RPMI8226 (cell line): Measurements from ENCODE around the gene TRIM7.
"Not testable (repeated sequence)": the region's sequence is repeated elsewhere in the genome, so short reads cannot be mapped to it uniquely, and the experiment has no call there.

Experiments used
- DNase-seq: peaks from one replicate; pipeline ENCODE4 v3.0.0-alpha.2; 2015

The TRIM7 gene

DNA sequence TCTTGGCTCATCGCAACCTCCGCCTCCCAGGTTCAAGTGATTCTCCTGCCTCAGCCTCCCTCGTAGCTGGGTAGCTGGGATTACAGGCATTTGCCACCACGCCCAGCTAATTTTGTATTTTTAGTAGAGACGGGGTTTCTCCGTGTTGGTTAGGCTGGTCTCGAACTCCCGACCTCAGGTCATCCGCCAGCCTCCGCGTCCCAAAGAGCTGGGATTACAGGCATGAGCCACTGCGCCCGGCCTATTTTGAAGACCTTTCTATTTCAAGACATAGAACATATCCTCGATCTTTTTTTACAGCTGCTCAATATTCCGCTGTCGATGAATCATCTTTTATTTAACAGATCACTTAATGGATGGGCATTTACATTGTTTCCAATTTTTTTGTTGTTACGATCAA, 5.7 kb upstream of the TRIM7 start:
- DNase-seq, result not testable (repeated sequence)

DNA sequence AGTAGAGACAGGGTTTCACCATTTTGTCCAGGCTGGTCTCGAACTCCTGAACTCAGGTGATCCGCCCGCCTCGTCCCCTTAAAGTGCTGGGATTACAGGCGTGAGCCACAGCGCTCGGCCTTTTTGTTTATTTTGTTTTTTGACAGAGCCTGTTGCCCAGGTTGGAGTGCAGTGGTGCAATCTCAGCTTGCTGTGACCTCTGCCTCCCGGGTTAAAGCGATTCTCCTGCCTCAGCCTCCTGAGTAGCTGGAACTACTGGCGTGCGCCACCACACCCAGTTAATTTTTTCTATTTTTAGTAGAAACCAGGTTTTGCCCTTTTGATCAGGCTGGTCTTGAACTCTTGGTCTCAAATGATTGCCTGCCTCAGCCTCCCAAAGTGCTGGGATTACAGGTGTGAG, 5.2 kb upstream of the TRIM7 start:
- not testable (repeated sequence) for DNase-seq

DNA sequence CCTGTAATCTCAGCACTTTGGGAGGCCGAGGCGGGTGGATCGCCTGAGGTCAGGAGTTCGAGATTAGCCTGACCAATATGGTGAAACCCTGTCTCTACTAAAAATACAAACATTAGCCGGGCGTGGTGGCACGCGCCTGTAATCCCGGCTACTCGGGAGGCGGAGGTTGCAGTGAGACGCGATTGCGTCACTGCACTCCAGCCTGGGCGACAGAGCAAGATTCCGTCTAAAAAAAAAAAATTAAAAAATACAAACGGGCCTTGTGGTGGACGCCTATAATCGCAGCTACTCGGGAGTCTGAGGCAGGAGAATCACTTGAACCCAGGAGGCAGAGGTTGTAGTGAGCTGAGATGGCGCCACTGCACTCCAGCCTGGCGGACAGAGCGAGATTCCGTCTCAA, 4.0 kb upstream of the TRIM7 start:
- DNase-seq, result not testable (repeated sequence)

DNA sequence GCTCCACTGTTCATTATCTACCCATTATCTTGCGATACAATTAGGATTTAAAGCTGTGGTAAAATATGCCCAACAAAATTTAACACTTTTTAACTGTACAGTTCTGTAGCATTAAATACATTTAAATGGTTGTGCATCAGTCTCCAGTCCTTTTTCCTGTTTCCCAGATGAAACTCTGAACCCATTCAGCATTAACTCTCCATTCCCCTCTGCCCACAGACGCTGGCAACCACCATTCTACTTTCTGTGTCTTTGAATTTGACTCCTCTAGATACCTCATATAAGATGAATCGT, 2.9 kb upstream of the TRIM7 start:
- no peak for DNase-seq

DNA sequence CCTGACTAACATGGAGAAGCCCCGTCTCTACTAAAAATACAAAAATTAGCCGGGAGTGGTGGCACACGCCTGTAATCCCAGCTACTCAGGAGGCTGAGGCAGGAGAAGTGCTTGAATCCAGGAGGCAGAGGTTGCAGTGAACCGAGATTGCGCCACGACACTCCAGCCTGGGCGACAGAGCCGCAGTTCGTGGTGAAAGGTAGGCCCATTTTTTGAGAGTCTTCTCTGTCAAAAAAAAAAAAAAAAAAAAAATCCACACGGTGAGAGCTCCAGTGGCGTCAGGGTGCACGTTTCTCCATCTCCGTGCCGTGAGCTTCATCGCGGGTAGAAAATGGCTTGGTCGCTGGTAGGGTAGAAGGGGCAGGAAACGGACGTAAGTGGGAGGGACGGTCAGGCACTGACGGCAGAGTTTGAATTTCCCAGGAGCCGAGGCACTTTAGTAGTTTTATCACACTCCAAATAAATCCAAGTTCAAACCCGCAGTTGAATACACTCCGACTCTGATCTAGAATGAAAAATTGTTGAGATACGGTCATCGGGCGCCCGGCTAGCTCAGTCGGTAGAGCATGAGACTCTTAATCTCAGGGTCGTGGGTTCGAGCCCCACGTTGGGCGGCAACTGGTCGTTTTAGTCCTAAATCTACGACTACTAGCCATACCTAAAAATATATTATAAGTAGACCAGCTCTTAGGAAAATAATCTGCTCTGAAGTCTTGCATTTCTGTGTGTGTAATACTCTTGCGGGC, 2.4 kb upstream of the TRIM7 start:
- peak; percentile 91 for DNase-seq

DNA sequence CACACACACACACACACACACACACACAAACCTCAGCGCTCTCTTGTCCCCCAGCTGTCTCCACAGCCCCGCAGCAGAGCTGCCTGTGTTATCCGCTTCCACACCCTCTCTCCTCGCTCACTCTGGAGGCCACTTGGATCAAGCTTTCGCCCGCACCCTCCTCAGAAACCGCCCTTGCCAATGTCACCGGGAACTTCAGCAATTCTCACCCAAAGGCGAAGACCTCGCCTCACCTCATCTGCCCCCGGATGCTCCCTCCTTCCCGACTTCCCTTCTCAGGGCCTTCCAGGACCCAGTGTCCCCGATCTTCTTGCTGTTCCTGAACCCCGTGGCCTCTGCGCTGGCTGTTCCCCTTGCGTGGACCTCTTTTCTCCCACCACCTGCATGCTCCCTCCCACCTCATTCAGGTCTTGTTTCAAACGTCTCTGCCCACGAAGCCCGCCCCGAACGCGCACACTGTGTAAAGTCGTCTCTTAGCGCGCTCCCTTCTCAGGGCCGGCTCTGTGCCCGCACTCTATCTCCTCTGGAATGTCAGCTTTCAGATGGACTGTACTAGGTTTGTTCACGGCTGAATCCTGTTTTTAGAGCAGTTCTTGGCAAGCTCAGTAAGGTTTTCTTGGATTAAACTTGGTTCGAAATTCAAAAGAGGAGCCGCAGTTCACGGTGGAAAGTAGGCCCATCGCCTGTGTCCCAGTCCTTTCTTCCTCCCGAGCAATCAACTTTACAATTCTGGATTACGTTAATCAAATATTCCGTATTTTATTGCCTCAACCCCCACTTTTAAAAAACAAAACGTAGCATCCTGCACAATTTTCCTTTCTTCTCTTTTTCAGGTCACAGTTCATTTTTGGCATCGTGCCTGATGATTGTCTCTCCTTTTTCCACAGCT, 1.0 kb upstream of the TRIM7 start:
- no peak for DNase-seq

DNA sequence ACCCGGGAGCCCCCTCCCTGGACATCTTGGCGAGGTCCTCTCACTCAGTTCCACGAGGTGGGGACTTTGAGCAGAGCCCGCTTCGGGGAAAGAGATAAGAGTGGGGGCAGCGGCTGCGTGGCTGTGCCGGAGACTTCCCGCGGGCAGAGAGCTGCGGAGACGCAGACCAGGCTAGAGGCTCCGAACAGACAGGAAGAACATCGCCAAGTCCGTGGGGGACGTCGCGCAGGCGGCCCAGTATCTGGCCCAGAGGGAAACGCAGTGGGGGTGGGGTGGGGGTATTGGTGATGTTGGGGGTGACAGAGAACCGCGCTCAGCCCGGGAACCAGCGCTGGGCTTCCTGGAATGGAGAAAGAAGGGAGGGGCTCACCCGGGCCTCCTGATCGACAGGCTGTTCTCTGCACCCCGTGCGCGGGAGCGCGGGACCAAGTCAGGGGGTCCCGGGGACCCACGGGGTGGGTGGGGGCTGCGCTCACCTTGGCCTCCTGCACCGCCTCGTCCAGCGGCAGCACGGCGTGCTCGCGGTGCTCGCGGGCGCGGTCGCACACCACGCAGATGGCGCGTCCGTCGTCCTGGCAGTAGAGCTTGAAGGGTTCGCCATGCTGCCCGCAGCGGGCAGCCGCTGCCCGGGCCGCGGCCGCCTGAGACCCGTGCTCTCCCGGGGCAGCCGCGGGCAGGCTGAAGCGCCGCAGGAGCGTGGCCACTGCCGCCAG, 727 bp downstream of the TRIM7 start:
- DNase-seq, result no peak

DNA sequence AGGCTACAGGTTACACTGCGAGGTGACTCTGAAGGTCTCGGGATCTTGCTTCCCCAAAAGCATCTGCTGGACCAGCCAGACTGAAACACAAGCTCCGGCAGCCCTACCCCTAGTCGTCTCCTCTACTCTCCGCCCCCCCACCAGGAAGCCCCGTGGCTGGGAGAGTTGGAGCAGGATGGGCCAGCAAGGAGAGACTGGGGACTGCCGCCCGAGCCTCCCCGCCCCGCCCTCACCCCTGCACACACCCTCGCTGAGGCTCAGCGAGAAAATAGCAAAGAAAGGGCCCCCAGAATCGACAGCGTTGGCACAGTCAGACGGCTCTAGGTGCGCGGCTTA, 1.3 kb downstream of the TRIM7 start:
- DNase-seq, result no peak

DNA sequence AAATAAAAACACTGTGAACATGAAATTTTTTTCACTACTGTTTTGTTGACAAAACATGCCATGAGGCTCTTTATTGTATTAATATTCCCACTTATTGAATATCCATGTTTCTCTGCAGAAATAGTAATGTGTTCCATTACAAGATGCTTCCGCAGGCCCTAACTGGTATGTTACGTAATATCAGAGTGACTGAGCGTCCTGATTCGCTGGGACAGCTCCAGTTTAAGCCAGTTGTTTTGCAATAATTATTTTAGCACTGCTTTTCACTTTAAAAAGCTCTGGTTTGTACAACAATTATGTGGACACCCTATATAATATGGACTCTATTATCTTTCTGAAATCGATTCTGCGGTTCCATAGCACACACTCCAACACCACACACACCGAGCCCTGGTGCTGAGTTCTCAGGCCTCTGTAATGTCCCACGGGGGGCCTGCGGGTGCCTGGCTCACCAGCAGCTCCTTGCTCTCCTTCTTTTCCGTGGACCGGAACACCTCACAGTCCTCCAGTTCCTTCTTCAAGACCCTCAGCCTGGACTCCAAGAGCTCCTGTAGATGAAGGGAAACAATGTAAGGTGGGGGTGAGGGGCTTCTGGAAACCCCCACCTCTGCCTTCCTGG, 1.8 kb downstream of the TRIM7 start:
- no peak for DNase-seq

DNA sequence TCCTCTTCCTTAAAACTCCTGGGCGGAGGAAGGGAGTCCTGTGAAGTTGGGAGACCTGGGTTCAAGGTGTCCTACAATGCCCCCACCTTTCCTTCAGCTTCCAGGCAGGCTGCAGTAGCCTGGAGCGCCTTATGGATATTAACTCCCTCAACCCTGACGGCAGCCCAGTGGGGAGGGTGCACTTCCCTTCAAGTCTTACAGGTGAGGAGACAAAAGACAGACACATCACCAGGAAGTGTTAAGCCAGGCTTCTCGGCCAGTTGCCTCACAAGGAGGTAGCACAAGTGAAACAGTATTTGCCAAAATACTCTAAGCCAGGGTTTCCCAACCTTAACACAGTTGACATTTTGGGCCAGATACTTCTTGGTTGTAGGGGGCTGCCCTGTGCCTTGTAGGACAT, 4.2 kb downstream of the TRIM7 start:
- no peak for DNase-seq

DNA sequence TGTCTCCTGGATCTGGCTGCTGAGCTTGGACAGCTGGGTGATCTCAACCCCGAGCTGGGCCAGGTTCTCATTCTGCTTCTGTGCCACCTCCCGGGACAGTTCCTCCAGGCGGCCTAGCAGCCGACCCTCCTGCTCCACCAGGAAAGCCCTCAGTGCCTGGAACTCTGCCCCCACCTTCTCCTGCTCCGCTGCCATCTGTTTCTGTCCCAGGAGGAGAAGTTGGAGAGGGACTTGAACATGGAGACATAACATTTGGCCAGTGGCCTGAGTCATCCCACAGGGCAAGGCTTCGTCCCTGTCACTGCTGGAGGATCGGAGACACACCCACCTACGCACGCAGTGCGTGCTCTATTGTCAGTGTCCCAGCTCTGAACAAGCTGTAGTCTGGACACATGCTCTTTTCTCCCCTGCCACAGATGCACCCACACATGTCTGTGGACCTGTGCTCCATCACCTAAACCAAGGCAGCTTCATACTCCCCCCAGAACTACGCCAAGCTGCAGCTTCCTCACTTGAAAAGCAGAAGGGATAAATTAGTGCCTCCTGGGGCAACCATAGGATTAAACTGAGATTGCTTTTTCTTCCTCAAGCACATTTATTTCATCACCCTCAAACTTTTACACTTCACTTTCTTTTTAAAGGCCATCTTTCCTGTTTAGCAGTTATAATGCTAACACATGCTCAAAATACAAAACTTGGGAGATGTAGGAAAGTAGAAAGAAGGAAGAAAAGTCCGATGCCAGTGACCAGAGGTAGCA, 4.9 kb downstream of the TRIM7 start:
- DNase-seq, result no peak

DNA sequence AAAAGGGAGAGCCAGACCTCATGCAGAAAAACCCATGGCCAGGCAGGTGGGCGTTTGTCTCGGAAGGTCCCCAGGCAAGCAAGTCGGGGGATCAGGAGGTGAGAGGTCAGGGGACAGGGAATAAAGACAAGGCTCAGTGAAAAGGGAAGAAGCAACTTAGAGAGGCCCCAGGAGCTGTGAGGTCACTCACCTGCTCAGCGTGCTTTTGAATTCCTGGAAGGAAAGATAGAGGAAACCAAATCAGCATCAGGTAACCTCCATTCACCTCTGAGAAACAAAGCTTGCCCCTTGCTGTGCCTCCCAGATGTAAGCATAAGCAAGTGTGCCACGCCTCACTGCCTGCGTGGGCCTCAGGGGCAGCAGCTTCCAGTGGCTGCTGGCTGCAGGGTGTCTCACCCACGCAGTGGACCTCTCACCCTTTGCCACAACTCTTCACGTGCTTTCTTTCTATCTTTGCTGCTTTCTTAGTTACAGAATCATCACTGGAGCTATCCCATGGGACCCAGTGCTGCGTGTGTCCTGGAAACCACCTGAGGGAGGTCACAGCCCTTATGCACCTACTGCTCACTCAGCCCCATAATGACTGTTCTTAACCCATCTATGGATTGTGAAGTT, 6.0 kb downstream of the TRIM7 start:
- no peak for DNase-seq

DNA sequence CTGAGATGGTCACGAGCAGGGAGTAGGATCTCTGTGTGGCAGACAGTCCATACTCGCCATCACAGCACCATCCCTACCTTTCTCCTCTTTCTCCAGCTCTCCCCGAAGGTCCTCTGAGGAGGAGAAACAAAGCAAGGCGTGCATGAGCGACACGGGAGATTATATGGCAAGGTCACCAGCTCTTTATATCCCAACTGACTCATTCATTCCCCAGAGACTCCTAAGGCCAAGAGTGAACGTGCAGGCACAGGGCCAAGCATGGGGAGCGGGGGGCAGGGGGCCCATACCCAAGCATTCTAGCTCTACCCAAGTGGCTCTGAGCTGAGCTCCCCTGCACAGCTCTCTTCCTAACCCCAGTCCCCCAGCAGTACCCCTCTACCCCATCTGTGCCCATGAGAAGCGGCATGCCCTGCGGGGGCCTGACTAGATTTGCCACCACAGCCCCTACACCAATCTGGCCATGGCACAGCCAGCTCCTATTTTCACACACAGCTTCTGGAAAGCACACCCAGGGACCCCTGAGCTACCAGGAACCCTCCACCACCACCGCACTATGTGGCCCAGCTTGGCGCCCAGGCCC, 6.8 kb downstream of the TRIM7 start:
- no peak for DNase-seq

DNA sequence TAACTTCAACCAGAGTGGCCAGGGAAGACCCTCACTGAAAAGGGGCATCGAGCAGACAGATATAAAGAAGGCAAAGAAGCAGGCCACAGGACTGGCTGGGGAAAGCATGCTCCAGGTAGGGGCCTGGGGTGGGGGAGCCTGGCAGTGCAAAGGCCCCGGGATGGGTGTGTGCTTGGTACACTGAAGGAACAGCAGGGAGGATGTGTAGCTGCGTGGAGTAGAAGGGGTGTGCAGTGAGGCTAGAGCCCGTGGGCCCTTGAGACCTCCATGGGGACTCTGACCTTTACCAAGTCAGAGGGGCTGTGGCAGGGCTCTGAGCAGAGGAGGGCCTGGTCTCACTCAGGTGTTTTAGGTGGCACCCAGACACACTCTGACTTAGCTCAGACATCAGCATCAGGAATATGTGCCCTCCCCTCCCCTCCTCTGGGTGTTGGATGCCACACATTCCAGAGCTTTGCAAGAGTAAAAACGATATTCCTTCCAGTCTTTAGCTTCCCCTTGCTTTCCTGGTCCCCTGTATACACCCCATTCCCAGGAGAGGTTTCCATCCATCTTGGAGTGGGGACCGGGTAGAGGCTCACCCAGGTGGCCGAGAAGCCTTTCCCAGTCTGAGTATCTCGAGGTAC, 7.6 kb downstream of the TRIM7 start:
- no peak for DNase-seq

DNA sequence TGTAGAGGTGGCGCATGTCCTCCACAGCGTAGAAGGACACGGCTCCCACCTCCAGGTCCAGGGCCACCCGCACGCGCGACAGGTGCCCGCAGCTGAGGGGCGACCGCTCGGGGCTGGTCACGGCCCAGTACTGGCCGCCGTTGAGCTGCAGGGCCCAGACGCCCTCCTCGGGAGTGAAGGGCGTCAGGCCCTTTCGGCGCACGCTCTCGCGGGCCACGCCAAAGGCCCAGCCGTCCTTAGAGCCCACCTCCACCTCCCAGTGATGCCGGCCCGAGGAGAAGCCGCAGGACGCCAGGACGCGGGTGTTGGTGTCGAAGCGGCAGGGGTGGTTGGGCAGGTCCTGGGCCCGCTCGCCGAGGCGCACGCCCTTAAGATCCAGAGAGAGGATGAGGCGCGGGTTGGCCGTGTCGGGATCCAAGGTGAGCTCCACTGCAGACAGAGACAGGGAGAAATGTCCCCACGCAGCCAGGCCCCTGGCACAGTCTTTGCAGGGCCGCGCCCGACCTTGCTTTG, 9.7 kb downstream of the TRIM7 start:
- no peak for DNase-seq

DNA sequence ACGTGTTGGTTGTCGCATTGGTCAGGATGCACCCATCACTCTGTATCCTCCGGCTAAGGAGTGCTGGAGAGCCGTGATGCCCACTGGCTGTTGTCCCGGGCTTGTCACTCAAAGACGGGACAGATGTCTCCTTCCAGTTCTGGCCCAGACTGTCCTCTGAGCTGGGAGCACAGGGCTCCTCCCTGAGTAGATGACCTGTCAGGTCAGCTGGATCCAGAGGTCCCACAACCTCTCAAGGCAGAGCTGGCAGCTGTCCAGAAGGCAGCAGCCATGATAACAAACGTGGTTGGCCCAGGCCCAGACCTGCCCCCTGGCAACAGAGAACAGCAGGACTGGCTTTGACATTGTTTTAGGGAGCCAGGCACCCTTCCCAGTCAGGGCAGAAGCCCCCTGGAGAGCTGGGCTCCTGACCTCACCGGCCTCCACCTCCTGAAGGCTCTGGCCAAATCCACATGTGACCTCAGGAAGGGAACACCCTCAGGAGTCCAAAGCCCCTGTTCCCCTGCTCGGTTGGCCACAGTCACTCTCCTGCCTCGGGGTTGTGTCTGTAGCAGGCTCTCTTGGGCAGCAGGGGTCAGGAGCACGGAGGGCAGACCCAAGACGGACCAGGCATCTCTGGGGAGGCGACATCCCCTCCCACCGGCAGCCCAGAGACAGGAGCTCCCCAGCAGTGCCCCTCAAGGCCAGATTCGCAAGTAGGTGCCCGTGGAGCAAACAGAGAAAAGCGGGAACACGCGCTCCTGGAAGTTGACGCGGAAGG, 10.3 kb downstream of the TRIM7 start:
- peak; percentile 42 for DNase-seq

DNA sequence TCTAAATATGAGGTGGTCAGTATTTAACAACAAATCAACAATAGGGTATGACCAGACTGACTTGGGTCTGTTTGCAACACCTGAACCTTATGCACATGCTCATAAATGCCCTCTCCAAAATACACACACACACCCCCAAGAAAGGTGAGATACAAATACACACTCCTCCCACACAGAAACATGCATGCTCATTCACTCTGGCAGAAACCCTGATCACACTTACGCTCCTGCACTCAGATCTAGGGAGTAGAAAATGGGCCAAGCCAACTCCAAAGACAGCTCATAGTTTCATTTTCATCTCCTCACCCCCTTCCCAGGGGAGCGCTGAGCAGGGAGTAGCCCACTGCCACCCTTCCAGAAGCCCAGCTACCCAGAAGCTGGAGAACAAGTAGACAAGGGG, 11.3 kb downstream of the TRIM7 start:
- DNase-seq, result no peak

DNA sequence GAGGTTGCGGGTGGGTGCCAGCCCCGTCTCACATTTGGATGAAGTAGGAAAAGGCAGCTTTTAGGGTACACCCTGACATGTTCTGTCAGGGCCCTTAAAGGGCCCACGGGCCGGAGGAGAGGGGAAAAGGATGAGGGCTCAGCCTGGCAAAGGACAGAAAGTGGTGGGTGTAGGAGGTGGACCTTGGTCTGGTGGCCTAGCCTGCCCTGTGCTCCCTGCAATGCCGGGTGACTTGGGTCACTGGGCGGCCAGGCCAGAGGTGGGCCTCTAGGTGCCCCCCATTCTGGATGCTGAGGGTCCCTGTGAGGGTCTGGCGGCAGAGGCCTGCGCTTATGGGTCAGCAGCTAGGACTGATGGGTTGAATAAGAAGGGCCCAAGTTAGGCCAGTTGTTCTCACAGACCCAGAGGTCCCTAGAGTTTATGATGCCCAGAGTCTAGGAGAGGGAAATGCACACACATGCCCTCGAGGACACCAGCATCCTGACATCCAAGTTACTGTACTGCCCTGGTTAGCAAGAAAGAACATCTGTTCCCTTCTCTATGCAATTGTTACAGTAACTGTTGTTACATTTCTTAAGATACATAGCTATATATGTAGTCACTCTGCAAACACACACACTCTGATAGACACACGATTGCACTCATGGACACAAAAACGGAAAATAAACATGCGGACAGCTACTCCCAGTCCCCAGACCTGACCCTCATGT, 12.5 kb downstream of the TRIM7 start:
- no peak for DNase-seq

DNA sequence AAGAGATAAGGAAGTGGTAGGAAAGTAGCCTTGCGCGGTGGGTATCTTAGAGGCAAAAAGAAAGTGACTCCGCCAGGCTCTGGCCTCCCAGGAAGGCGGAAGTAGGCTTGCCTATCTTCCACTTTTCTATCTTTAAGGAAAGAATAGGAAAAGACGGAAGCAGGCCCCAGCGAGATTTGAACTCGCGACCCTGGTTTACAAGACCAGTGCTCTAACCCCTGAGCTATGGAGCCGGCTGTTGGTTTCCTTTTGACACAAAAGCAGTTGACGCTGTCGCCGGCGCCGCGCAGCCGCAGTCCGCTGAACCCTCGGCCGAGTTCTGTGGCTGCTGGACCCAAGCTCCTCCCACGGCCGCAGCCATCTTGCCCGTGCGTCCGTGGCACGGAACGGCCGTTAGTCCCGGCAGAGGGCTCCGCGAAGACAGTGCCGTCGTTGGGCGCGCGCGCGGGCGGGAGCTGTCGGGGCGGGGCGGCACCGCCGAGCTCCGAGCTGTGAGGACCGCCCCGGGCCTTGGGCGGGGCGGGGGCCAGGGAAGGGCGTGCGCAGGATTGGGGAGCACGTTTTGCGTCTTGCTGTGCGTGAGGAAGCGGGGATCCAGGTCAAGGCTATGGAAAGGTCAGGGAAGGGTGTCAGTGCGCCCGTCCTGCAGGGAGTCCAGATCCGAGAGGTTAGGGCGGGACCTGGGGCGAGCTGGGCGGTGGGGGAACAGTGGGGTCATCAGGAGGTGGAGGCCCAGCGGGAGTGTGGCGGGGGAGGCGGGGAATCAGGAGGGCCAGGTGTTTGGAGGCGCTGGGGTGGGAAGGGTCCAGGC, 13.3 kb downstream of the TRIM7 start:
- peak; percentile 94 for DNase-seq
